IPS-15b (cell line): Measurements from ENCODE around the gene NEUROG1.
"Not testable (repeated sequence)": the region's sequence is repeated elsewhere in the genome, so short reads cannot be mapped to it uniquely, and the experiment has no call there.

ENCODE experiments used
- H3K27me3 ChIP-seq: one replicate; pipeline ENCODE4 v1.6.1; 2013; ENCODE audit warnings: low read length; ENCODE audit not compliant: control insufficient read depth, insufficient read depth
- H3K36me3 ChIP-seq: one replicate; pipeline ENCODE4 v1.6.1; 2013; ENCODE audit warnings: low read length; ENCODE audit not compliant: control insufficient read depth, insufficient read depth
- H3K4me1 ChIP-seq: one replicate; pipeline ENCODE4 v1.6.1; 2013; ENCODE audit warnings: mild to moderate bottlenecking, low read length; ENCODE audit not compliant: control insufficient read depth, insufficient read depth
- H3K4me3 ChIP-seq: one replicate; pipeline ENCODE4 v1.5.1; 2013; ENCODE audit warnings: low read depth, low read length
- H3K9ac ChIP-seq: one replicate; pipeline ENCODE4 v1.6.1; 2013; ENCODE audit warnings: low read depth, mild to moderate bottlenecking, low read length
- H3K9me3 ChIP-seq: one replicate; pipeline ENCODE4 v1.6.1; 2013; ENCODE audit warnings: mild to moderate bottlenecking, low read length; ENCODE audit not compliant: control insufficient read depth, insufficient read depth

Gene NEUROG1

GRCh38 chr5:135501965-135502364, 33.8 kb downstream of the NEUROG1 start:
- Histone ChIP-seq H3K27me3 (peaks cover 78% of the 10 kb centered on the region), H3K36me3 (no peaks in the 10 kb centered on the region), H3K9me3 (no peaks in the 10 kb centered on the region), H3K9ac (no peak overlapping the region), H3K4me1 (no peaks in the 10 kb centered on the region), H3K4me3 (no peak overlapping the region)

- no peaks in the 10 kb centered on the region for H3K9me3 ChIP-seq
- H3K4me1 ChIP-seq = no peaks in the 10 kb centered on the region
- no peak overlapping the region for H3K4me3 ChIP-seq
- H3K36me3 ChIP-seq = no peaks in the 10 kb centered on the region
- H3K27me3 ChIP-seq = peaks cover 96% of the 10 kb centered on the region
- H3K9ac ChIP-seq = no peak overlapping the region
Measured at GRCh38 chr5:135498637-135498995, 37.1 kb downstream of the NEUROG1 start.

GRCh38 chr5:135497971-135498636, 37.7 kb downstream of the NEUROG1 start:
- Histone ChIP-seq H3K9ac (no peak overlapping the region), H3K9me3 (no peaks in the 10 kb centered on the region), H3K4me3 (no peak overlapping the region), H3K4me1 (no peaks in the 10 kb centered on the region), H3K27me3 (peaks cover 96% of the 10 kb centered on the region), H3K36me3 (no peaks in the 10 kb centered on the region)

GRCh38 chr5:135495531-135495930, 40.2 kb downstream of the NEUROG1 start:
- not testable (repeated sequence) for H3K9me3 ChIP-seq, H3K4me1 ChIP-seq, H3K9ac ChIP-seq, H3K36me3 ChIP-seq, H3K4me3 ChIP-seq
- H3K27me3 ChIP-seq = peaks cover 95% of the 10 kb centered on the region

GRCh38 chr5:135494196-135494595, 41.6 kb downstream of the NEUROG1 start:
- no peak overlapping the region for H3K4me3 ChIP-seq
- peaks cover 98% of the 10 kb centered on the region for H3K27me3 ChIP-seq
- H3K4me1 ChIP-seq = peaks cover 13% of the 10 kb centered on the region
- no peak overlapping the region for H3K9ac ChIP-seq
- no peaks in the 10 kb centered on the region for H3K36me3 ChIP-seq
- no peaks in the 10 kb centered on the region for H3K9me3 ChIP-seq

- Histone ChIP-seq H3K4me3 (no peak overlapping the region), H3K4me1 (peaks cover 13% of the 10 kb centered on the region), H3K36me3 (no peaks in the 10 kb centered on the region), H3K27me3 (peaks cover 97% of the 10 kb centered on the region), H3K9me3 (no peaks in the 10 kb centered on the region), H3K9ac (no peak overlapping the region)
Measured at GRCh38 chr5:135493406-135494180, 42.2 kb downstream of the NEUROG1 start.

- Histone ChIP-seq H3K9me3 (no peaks in the 10 kb centered on the region), H3K4me1 (peaks cover 22% of the 10 kb centered on the region), H3K9ac (no peak overlapping the region), H3K36me3 (no peaks in the 10 kb centered on the region), H3K4me3 (no peak overlapping the region), H3K27me3 (peaks cover 97% of the 10 kb centered on the region)
Measured at GRCh38 chr5:135492319-135492626, 43.5 kb downstream of the NEUROG1 start.

GRCh38 chr5:135491552-135492318, 44.0 kb downstream of the NEUROG1 start:
- H3K9me3 ChIP-seq = no peaks in the 10 kb centered on the region
- peaks cover 97% of the 10 kb centered on the region for H3K27me3 ChIP-seq
- no peak overlapping the region for H3K9ac ChIP-seq
- peak overlapping the region; percentile 50 for H3K4me3 ChIP-seq
- H3K36me3 ChIP-seq = no peaks in the 10 kb centered on the region
- peaks cover 22% of the 10 kb centered on the region for H3K4me1 ChIP-seq

- Histone ChIP-seq H3K36me3 (no peaks in the 10 kb centered on the region), H3K9me3 (no peaks in the 10 kb centered on the region), H3K4me3 (peak overlapping the region; percentile 50), H3K27me3 (peaks cover 97% of the 10 kb centered on the region), H3K4me1 (peaks cover 22% of the 10 kb centered on the region), H3K9ac (no peak overlapping the region)
Measured at GRCh38 chr5:135491038-135491551, 44.7 kb downstream of the NEUROG1 start.

GRCh38 chr5:135490245-135491037, 45.3 kb downstream of the NEUROG1 start:
- peaks cover 97% of the 10 kb centered on the region for H3K27me3 ChIP-seq
- H3K4me1 ChIP-seq = peaks cover 22% of the 10 kb centered on the region
- peak overlapping the region; percentile 50 for H3K4me3 ChIP-seq
- no peak overlapping the region for H3K9ac ChIP-seq
- H3K36me3 ChIP-seq = no peaks in the 10 kb centered on the region
- H3K9me3 ChIP-seq = no peaks in the 10 kb centered on the region
